Inflammatory macrophage treated with lipopolysaccharide for 4 hours (primary cell): ENCODE measurements around the gene MIEF2.

Experiments used
- DNase-seq: peaks from one replicate; pipeline ENCODE4 v3.0.0-alpha.2; 2020

The MIEF2 gene

GRCh38 chr17:18236494-18236893 is 24.0 kb upstream of the MIEF2 start:
- no peak for DNase-seq

GRCh38 chr17:18237461-18237860 is 23.0 kb upstream of the MIEF2 start:
- no peak for DNase-seq

GRCh38 chr17:18238299-18238698 is 22.2 kb upstream of the MIEF2 start:
- no peak for DNase-seq

GRCh38 chr17:18240449-18240848 is 20.0 kb upstream of the MIEF2 start:
- no peak for DNase-seq

GRCh38 chr17:18241229-18241871 is 19.1 kb upstream of the MIEF2 start:
- no peak for DNase-seq

GRCh38 chr17:18245038-18245776 is 15.3 kb upstream of the MIEF2 start:
- no peak for DNase-seq

DNA sequence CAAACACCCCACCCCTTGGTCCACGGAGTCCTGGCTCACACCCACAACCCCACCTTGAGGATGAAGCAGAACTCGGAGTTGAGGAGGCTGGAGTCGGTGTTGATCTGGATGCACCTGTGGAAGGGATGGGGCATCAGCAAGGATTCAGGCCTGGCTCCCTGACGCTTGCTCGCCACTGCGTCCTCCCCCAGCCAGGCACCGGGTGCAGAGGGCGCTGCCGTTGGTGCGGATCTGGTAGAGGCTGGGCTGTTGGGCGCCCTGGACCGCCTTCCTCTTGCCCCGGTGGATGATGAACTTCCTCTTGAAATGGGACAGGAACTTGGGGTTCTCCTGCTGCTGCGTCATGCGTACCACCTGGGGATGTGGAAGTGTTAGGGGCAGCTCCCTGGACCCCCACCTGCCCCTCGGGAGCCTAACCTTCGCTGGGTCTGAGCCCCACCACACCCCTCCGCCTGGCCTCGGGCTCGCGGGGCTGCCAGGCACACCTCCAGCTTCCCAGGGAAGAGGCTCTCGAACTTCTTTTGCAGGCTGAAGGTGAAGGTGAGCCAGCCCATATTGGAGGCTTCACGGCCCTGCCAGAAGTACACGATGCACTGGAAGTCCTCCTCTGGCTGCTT is 14.2 kb upstream of the MIEF2 start:
- DNase-seq: no peak

DNA sequence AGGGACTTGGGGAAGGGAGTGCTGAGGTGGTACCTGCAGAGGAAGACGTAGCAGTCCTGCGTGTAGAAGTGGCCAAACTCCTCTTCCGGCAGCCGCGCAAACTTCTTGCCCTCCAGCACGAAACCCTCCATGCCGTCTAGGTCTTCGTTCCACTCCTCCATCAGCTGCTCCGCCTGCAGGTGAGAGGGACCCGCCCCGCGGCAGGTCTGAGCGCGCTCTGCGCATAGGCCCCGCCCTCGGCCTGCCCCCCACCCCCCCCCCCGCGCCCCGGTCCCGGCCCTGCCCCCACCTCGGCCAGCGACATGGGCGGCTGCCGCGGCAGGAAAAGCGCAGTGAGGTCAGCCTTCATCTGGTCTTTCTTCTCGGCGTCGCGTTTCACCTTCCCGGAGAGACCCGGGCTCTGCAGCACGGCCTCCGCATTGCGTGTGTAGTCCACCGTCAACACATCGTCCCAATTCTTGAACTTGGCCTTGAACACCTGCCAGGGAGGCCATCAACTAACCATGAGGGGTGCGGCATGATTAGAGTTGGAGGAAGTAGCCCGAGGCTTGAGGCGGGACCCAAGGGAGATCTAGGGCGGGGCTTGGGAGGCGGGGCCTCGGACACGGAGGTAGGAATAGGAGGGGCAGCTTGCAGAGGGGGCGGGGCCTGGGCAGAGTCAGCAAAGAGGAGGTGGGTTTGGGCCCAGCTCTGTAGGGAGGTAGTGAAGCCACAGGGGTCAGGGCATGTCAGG is 13.4 kb upstream of the MIEF2 start:
- peak; percentile 63 for DNase-seq

DNA sequence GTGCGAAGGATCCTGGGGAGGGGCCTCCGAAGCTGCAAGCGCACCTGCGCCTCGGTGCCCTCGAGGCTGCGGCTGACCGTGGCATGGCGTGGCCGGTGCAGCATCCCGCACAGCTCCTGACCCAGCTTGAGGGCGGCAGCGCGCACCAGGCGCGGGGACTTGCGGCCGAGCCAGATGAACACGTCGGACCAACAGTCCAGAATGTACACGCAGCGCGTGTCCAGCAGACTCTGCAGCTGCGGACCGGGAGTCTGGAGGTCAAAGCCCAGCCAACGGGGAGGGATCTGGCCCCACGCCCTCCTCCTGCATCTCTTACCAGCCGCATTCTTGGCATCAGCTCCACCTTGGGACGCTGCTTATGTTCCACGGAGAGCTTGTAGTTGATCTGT is 12.9 kb upstream of the MIEF2 start:
- no peak for DNase-seq

- peak; percentile 57 for DNase-seq
Measured at GRCh38 chr17:18248300-18248731, 12.1 kb upstream of the MIEF2 start.

DNA sequence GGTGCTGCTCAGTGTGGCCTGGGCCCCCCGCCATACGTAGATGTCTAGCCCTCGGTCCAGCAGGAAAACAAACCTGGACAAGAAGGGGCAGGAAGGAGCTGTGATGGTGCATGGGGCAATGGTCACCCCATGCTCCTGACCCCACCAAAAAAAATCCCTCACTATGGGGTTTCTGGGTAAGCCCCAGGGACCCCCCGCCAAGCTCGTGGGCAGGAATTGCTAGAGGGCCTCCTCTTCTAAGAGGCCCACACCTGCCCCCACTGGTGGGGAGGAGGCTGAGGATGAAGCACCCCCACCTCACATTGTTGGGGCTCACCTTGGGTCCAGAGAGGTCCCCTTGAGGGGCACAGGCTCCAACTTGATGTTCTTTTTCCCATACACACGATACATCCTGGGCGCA is 11.7 kb upstream of the MIEF2 start:
- no peak for DNase-seq

DNA sequence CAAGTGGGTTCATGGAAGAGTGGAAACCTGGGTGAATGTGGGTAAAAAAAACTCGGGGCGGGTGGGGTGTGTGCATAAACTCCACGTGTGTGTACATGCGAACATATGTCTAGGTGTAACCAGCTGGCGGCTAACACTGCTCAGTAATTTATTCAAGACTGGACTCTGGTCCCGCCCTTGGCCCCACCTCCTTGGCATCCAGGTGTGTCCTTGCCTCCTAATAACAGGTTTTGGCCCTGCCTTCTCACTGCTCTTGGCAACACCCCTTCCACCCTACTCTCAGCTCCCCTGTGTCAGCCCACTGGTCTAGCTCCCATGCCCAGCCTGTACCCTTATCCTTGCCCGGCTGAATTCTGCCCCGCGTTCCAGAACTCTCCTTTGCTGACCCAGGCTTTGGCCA is 10.2 kb upstream of the MIEF2 start:
- DNase-seq: no peak

DNA sequence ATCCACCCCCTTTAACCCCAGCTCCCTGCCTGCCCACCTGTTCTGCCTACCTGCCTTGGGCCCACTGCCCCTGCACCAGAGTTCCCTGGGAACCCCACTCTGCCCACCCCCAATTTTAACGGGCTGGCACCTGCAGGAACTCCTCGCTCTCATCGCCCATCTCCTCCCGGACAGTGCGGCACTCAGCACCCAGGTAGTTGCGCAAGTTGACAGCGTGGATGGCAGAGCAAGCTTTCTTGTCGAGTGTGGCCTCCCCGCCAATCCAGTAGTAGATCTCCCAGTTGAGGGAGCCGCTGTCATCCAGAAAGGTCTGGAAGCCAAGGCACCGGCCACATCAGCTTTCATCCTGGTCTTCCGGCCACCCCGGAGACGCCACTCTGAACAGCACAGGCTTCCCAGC is 9.8 kb upstream of the MIEF2 start:
- DNase-seq: no peak

GRCh38 chr17:18251204-18251603 is 9.3 kb upstream of the MIEF2 start:
- no peak for DNase-seq

GRCh38 chr17:18252160-18252559 is 8.3 kb upstream of the MIEF2 start:
- DNase-seq: no peak

- DNase-seq: no peak
Measured at GRCh38 chr17:18253187-18253884, 7.1 kb upstream of the MIEF2 start.

- no peak for DNase-seq
Measured at GRCh38 chr17:18253947-18254821, 6.3 kb upstream of the MIEF2 start.

GRCh38 chr17:18254888-18255649 is 5.4 kb upstream of the MIEF2 start:
- no peak for DNase-seq

DNA sequence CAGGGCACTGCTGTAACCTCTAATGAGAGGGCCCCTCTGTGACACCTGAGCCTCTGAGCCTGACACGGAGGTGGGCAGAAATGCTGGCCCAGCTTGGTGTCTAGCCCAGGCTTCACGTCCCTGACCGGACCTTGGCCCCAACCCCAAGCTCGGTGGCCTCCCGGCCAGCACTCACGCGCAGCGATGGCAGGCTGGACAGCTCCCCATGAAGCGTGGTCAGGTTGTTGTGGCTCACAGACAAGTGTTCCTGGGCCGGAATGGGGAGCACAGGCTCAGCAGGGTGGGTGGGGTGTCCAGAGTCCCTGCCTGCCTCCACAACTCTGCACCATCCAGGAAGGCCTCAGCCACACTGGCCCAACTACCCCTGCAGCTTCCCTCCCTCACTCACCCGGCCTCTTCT is 4.1 kb upstream of the MIEF2 start:
- DNase-seq: no peak

- DNase-seq: no peak
Measured at GRCh38 chr17:18256776-18257175, 3.7 kb upstream of the MIEF2 start.
